Measurements from ENCODE around the gene DUSP9. TPM values are rescaled to one million over a fixed set of nuclear protein-coding genes. Genes with fewer than 3 reads are reported as not detected.

Gene DUSP9
- total RNA-seq, 4 donors from 2014 or later, result 0.22 to 0.38 (median 0.34) TPM; not detected in 1

DNA sequence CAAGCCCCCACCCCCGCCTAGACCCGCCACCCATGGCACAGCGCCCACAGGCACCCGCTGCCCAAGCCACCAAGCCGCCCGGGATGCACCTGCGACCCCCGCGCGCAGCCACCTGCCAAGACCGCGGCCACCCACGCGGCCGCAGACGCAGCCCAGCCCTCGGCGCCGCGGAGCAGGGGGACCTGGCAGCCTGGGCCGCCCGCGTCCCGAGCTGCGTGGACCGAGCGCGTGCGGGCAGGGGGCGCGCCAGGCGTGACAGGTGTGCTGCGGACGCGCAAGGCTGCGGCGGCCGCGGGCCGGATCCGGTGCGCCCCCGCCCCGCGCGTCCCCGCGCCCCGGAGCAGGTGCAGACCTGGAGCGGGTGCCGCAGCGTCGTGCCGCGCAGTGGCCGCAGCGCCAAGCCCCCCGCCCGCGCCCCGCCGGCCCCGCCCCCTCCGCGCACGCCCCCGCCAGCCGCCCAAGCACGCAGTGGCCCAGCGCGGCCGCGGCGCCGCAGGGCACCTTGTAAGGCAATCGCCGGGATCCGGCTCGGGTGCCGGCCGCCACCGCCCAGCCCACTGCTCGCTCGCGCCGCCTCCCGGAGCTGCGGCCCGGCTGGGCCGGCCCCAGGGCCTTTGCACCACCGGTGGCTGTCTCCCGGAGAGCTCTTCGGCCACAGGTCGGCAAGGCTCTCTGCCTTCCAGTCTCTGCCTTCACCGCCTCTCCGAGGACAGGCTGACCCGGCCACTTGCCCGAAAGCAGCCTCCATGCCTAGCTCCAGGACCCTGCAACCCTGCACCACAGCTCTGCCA is 26.6 kb downstream of the DUSP9 start, which contains the start of gene PNCK:
Gene PNCK (minus strand): TSS at position 386 of the 791 bp plus-strand sequence. CDS start 737 bp downstream, outside the sequence.
- TF ChIP-seq, protein P1, sequence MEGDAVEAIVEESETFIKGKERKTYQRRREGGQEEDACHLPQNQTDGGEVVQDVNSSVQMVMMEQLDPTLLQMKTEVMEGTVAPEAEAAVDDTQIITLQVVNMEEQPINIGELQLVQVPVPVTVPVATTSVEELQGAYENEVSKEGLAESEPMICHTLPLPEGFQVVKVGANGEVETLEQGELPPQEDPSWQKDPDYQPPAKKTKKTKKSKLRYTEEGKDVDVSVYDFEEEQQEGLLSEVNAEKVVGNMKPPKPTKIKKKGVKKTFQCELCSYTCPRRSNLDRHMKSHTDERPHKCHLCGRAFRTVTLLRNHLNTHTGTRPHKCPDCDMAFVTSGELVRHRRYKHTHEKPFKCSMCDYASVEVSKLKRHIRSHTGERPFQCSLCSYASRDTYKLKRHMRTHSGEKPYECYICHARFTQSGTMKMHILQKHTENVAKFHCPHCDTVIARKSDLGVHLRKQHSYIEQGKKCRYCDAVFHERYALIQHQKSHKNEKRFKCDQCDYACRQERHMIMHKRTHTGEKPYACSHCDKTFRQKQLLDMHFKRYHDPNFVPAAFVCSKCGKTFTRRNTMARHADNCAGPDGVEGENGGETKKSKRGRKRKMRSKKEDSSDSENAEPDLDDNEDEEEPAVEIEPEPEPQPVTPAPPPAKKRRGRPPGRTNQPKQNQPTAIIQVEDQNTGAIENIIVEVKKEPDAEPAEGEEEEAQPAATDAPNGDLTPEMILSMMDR (IDR thresholded peaks at IDR 0.05; ENCODE audit: low read depth), result no peak

DNA sequence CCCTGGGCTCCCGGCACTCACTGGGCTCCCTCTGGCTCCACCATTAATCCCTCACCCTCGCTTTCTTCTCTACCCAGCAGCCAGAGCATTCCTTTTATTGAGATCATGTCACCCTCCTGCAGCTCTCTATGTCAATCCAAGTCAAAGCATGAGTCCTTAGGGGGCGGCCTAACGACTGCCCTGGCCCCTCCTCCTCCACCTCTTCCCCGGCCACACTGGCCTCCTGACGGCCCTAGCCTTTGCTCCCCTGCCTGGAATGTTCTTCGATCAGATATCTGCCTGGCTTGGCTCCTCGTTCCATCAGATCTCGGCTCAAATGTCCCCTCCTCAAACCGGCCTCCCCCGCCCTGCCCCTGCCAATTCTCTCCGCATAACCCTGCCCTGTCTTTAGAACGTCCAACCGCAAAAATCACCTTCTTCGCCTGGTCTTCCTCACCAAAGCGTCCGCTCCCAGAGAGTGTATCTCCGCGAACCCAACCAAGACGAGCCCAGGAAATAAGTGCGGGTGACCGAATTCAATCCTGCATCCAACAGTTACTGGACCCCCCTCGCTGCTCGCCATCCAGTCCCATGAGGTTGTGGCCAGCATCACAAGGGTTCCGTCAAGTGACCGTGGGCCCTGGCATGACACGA is 27.3 kb downstream of the DUSP9 start:
- TF ChIP-seq, protein P1 (IDR thresholded peaks at IDR 0.05; ENCODE audit: low read depth), result no peak

DNA sequence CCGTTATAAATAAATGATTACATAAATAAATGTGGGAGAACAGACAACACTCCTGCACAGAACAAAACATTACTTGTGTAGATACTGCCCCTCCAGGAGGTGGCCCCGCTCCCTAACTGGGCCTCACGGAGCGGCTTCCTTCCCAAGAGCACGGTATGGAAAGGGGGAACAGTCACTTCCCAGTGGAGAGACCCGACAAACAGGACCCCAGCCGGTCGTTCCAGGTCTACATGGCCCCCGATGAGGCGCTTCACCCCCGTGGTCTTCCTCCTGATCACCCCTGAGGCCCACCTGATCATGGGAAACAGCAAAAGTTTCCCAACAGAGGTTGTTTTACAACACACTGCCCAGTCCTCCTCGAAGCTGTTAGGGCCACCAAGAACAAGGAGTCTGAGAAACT is 34.2 kb downstream of the DUSP9 start:
- TF ChIP-seq, protein P1 (IDR thresholded peaks at IDR 0.05; ENCODE audit: low read depth), result no peak

DNA sequence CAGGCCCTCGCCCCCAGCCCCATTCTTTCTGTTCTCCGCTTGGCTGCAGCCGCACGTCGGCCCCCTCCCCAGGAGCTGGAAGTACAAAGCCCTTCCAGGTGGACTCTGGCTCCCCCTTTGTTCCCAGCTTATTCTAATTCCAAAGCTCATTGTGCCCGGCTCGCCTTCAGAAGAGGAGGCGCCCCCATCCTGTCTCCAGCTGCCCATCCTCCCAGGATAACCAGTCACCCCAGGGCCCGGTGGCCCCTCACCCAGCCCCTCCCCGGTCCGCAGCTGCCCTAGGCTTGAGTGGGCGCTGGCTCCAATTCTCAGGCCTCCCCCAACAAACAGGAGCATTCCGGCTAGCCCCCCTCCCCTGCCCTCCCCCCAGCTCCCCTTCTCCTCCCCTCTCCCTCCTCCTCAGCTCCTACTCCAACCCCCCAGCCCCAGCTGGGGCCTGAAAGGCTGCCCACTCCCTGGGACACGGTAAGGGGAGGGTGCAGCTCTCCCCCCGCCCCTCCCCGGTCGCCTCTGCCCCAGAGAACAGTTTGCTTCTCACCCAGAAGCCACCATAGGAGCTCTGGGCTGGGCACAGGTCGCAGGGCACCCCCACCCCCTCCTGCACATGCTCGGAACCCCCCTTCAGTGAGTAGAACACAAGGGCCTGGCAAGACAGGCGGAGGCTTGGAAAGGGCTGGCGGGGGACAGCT is 37.6 kb downstream of the DUSP9 start:
- TF ChIP-seq, protein P1 (IDR thresholded peaks at IDR 0.05; ENCODE audit: low read depth), result no peak

DNA sequence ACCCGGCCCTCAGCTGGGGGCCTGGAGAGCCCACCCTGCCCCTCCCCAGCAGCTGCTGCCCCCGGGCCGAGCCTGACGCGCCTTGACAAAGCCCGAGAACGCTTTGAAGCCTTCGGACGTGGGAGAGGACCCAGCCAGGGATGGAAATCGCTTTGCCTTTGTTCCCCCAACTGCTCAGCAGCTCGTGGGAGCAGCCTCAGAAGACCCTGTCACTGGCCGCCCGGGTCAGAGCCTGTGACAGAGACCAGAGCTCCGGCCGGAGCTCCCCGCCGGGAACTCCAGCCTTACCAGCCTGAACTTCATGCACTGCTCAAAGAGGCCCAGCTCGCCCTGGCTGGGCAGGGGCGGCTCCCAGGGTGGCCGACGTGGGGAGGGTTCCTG is 38.1 kb downstream of the DUSP9 start:
- TF ChIP-seq, protein P1 (IDR thresholded peaks at IDR 0.05; ENCODE audit: low read depth), result no peak

DNA sequence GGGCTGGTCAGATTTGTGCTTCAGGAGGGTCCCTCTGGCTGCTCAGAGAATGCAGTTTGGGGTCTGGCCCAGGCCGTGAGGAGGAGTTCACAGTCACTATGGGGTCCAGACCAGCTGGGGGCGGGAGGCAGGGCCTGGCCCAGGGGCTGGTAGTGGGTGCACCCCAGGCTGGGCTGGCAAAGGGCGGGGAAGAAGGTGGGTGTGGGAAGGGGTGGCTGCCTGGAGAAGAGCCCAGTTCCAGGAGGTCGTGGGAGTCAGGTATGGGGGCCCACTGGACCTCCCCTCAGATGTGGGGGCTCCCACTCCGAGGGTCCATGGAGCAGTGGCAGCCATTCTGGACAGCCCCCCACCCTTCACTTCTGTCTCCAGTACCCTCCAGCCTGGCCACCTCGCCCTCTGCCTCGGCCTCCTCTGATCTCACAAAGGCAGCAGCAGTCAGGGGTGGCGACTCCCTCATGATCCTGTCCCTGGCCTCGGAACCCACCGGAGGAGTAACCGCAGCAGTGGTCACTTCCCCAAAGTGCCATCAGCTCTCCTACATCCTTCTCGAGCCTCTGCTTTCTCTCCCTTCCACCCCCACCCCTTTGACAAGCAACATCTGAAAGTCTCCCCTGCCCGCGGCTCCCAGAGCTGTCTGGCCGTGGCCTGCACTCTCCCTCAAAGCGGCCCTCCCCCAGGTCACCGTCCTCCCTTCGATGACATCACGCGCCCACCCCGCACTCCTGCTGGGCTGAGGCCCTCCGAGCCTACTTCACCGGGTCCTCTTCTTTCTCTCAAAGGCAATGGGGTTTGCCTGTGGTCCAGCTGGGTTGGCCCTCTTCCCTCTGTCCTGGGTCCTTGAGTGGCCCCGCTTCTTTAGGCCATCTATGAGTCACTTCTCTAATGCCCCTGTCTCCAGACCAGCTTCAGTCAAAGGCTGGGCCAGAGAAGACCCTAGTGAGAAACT is 39.0 kb downstream of the DUSP9 start:
- TF ChIP-seq, protein P1 (IDR thresholded peaks at IDR 0.05; ENCODE audit: low read depth), result no peak
